ENCODE results near the gene SBK1. TPM values are rescaled to one million over a fixed set of nuclear protein-coding genes. Genes with fewer than 3 reads are reported as not detected.

SBK1 gene
- polyA plus RNA-seq, 2 of the 4 experiments (the other 2 are of a cell fraction) = 0.13 to 0.43 TPM

DNA sequence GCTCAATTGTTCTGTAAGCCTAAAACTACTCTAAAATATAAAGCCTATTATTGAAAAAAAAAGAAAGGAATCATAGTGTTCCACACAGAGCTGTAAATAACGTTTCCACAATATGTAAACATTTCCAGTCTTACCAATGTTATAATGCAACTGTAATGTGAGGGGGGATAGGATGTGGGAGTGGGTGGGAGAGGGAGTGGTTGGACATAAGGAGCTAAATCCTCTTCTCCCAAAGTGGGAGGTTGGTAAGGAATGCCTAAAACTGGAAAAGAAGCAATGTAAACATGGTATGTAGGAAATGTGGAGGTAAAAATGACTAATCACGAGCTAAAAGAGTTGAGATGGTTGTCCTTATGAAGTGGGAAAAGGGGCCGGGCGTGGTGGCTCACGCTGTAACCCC, 17.6 kb upstream of the SBK1 start:
- ChIA-PET POLR2A (no interaction called here), CTCF (interaction anchor here (0.9 to 42.1 kb wide), 5 partner anchors 8 to 342 kb away, joined by 3 to 864 read pairs (median 5); partner anchors contain the start of gene SBK1)
- Histone ChIP-seq H3K27ac (no peak overlapping the region), H3K4me1 (no peaks in the 10 kb centered on the region; the same call in 2 of the 3 replicates), H3K4me2 (no peak overlapping the region; the same call in 2 of the 3 replicates), H3K9me3 (peaks cover 9% of the 10 kb centered on the region; the same call in 2 of the 3 replicates), H3K4me3 (no peak overlapping the region)
- ATAC-seq = no peak
- WGBS (ENCODE audit: missing lambda C conversion rate) = 17% methylated on average over 5 of the region's 5 CpGs
- no peak for FAIRE-seq
- no peak for TF ChIP-seq CBX2 (IDR thresholded peaks at IDR 0.05; ENCODE audit: borderline replicate concordance, low read depth)
- TF ChIP-seq, protein P1, sequence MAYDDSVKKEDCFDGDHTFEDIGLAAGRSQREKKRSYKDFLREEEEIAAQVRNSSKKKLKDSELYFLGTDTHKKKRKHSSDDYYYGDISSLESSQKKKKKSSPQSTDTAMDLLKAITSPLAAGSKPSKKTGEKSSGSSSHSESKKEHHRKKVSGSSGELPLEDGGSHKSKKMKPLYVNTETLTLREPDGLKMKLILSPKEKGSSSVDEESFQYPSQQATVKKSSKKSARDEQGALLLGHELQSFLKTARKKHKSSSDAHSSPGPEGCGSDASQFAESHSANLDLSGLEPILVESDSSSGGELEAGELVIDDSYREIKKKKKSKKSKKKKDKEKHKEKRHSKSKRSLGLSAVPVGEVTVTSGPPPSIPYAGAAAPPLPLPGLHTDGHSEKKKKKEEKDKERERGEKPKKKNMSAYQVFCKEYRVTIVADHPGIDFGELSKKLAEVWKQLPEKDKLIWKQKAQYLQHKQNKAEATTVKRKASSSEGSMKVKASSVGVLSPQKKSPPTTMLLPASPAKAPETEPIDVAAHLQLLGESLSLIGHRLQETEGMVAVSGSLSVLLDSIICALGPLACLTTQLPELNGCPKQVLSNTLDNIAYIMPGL (CRISPR knock-in tag; IDR thresholded peaks at IDR 0.05; ENCODE audit: borderline replicate concordance) = no peak
- TF ChIP-seq, protein P2, sequence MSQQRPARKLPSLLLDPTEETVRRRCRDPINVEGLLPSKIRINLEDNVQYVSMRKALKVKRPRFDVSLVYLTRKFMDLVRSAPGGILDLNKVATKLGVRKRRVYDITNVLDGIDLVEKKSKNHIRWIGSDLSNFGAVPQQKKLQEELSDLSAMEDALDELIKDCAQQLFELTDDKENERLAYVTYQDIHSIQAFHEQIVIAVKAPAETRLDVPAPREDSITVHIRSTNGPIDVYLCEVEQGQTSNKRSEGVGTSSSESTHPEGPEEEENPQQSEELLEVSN (IDR thresholded peaks at IDR 0.05; ENCODE audit: borderline replicate concordance, low read depth) = no peak
- DNase-seq (ENCODE audit: low read depth in 1 of 2, low spot score in 1 of 2) = no peak

DNA sequence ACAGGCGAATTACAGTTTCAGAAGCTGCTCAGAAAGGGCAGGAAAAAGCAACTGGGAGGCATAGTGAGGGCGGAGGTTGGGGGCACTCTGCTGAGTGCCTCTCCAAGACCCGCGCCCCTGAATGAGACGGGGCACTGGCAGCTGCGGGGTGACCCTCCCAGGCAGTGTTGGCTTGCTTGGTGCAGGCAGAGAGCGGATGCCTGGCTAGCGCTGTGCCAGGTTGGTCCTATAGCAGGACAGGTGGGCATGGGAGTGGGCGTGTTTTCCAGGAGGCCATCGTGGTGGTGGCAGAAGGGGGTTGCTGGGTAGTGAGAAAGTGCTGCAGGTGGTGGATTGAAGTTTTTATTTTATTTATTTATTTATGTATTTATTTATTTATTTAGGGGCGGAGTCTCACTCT, 16.0 kb upstream of the SBK1 start:
- Histone ChIP-seq H3K27ac (no peak overlapping the region), H3K4me2 (no peak overlapping the region), H3K4me3 (no peak overlapping the region), H3K4me1 (no peaks in the 10 kb centered on the region; the same call in 2 of the 3 replicates), H3K9me3 (peaks cover 5% of the 10 kb centered on the region; the same call in 2 of the 3 replicates)
- WGBS (ENCODE audit: missing lambda C conversion rate) = 34% methylated on average over 11 of the region's 11 CpGs
- FAIRE-seq (no peak), ATAC-seq (no peak), DNase-seq (ENCODE audit: low read depth in 1 of 2, low spot score in 1 of 2) (no peak)
- CTCF ChIA-PET = interaction anchor here (1.1 to 42.1 kb wide), 5 partner anchors 23 to 267 kb away, joined by 3 to 864 read pairs (median 7); partner anchors contain the start of gene SBK1
- POLR2A ChIA-PET = no interaction called here
- TF ChIP-seq ZC3H11A (IDR thresholded peaks at IDR 0.05) (peak; percentile 32; the same call in 1 of the 2 replicates), PHF8 (IDR thresholded peaks at IDR 0.05; ENCODE audit: borderline replicate concordance, low read depth) (no peak), CBX8 (IDR thresholded peaks at IDR 0.05) (no peak), NR3C1 (IDR thresholded peaks at IDR 0.05) (no peak), CBX2 (IDR thresholded peaks at IDR 0.05; ENCODE audit: borderline replicate concordance, low read depth) (no peak)

DNA sequence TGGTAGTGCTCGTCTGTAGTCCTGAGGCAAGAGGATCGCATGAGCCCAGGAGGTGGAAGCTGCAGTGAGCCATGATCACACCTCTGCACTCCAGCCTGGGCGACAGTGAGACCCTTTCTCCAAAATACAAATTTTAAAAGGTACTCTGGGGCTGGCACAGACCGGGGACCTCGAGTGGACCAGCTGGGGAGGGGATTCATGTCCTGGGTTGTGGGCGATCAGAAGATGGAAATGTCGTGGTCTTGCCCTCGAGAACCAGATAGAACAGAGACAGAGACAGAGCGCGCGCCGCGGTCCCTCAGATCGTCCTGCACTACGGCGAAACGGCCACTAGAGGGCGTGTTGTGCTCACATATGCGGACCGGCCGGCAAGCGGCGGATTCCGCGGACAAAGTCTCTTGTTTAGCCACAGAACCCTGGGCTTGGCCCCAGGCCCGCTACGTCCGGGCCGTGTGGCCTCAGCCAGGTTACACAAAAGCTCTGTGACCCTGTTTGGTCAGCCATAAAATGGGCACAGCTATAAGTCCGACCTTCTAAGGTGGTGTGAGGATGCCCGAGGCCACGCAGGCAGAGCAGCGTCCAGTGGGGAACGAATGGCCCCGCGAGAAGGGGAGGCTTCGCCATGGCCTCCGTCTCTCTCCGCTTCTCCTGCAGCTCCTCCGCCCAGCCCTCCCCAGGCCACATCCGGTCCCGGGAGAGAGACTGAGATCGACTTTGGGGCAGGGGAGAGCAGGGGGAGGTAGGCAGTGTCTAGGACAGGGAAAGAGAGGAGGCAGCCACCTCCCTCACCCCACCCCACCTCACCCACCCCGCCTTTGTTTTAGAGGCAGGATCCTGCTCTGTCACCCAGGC, 14.6 kb upstream of the SBK1 start:
- peak; percentile 89 to 94 for ATAC-seq
- peak; percentile 69 to 81 for DNase-seq (ENCODE audit: low read depth in 1 of 2, low spot score in 1 of 2)
- POLR2A ChIA-PET = no interaction called here
- peak; percentile 51 for FAIRE-seq
- Histone ChIP-seq H3K4me3 (peak overlapping the region; percentile 46), H3K9me3 (no peaks in the 10 kb centered on the region), H3K4me2 (peak overlapping the region; percentile 85), H3K27ac (peak overlapping the region; percentile 75 to 86), H3K4me1 (no peaks in the 10 kb centered on the region; the same call in 2 of the 3 replicates)
- 3% methylated on average over 30 of the region's 44 CpGs for WGBS (ENCODE audit: missing lambda C conversion rate)
- CTCF ChIA-PET = interaction anchor here (0.6 to 42.1 kb wide), 44 partner anchors 8 to 832 kb away, joined by 3 to 864 read pairs (median 4); partner anchors contain the start of genes IL27, SBK1 and SULT1A1
- TF ChIP-seq, protein P2 (IDR thresholded peaks at IDR 0.05; ENCODE audit: borderline replicate concordance, low read depth) = peak; percentile 83
- TF ChIP-seq, protein P3, sequence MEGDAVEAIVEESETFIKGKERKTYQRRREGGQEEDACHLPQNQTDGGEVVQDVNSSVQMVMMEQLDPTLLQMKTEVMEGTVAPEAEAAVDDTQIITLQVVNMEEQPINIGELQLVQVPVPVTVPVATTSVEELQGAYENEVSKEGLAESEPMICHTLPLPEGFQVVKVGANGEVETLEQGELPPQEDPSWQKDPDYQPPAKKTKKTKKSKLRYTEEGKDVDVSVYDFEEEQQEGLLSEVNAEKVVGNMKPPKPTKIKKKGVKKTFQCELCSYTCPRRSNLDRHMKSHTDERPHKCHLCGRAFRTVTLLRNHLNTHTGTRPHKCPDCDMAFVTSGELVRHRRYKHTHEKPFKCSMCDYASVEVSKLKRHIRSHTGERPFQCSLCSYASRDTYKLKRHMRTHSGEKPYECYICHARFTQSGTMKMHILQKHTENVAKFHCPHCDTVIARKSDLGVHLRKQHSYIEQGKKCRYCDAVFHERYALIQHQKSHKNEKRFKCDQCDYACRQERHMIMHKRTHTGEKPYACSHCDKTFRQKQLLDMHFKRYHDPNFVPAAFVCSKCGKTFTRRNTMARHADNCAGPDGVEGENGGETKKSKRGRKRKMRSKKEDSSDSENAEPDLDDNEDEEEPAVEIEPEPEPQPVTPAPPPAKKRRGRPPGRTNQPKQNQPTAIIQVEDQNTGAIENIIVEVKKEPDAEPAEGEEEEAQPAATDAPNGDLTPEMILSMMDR (IDR thresholded peaks at IDR 0.05) = peak; percentile 96
- TF ChIP-seq PHF8 (IDR thresholded peaks at IDR 0.05; ENCODE audit: borderline replicate concordance, low read depth) (0 out of 2 replicates have a peak, but pooled peaks have one; percentile 19), RFX5 (IDR thresholded peaks at IDR 0.05) (no peak), RAD21 (conservative IDR thresholded peaks at IDR 0.05 in 1 of 2, IDR thresholded peaks at IDR 0.05 in 1 of 2) (peak; percentile 97 to 98), HDAC2 (IDR thresholded peaks at IDR 0.05) (no peak), HOXB13 (CRISPR knock-in tag; IDR thresholded peaks at IDR 0.05; ENCODE audit: low read depth) (no peak), POLR2A (IDR thresholded peaks at IDR 0.05; ENCODE audit: low read length) (peak; percentile 30; the same call in 1 of the 2 replicates), MYC (IDR thresholded peaks at IDR 0.05; ENCODE audit: borderline replicate concordance, low read length) (0 out of 2 replicates have a peak, but pooled peaks have one; percentile 42), SMC3 (IDR thresholded peaks at IDR 0.05) (peak; percentile 87), EHF (CRISPR knock-in tag; IDR thresholded peaks at IDR 0.05) (no peak)
- TF ChIP-seq, protein P4, sequence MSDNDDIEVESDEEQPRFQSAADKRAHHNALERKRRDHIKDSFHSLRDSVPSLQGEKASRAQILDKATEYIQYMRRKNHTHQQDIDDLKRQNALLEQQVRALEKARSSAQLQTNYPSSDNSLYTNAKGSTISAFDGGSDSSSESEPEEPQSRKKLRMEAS (IDR thresholded peaks at IDR 0.05) = peak; percentile 81
